IPS DF 4.7 (cell line): ENCODE data around the gene ZNF436.
A peak's percentile ranks its signal among the peaks of the same experiment; 100 is the strongest.
"Not testable (repeated sequence)": the region's sequence is repeated elsewhere in the genome, so short reads cannot be mapped to it uniquely, and the experiment has no call there.

Experiments
- DNase-seq: peaks from one replicate; pipeline ENCODE4 v3.0.0-alpha.2; 2013; ENCODE audit warnings: low spot score; ENCODE audit errors: extremely low read depth

The ZNF436 gene

GRCh38 chr1:23392125-23392855 lies 22.7 kb upstream of the ZNF436 start:
- DNase-seq = no peak

GRCh38 chr1:23389837-23390321 lies 20.2 kb upstream of the ZNF436 start:
- no peak for DNase-seq

- no peak for DNase-seq
Measured at GRCh38 chr1:23387494-23387893, 17.9 kb upstream of the ZNF436 start.

DNA sequence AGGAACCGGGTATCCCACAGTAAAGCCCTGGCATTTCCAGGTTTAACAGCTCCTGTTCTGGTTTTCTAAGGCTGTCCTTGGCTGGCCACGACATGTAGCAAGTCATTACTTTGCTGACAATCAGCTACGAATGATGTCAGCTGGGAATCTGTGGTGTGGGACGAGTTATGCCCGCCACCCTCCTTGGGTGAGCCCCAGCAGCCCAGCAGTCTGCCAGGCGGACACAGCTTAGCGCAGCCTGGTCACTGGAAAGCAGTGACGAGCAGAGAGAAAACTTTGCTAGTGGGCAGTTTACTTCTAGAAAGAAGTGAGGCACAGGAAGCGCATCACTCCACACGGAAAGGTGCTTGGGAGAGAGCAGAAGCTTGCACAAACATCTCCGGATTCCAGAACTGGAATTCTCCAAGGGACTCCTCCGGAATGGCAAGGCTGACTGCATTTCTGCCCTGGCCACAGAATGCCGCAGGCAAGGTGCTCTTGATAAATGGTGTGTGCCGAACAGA lies 15.5 kb upstream of the ZNF436 start:
- DNase-seq = no peak

GRCh38 chr1:23384312-23385058 lies 14.8 kb upstream of the ZNF436 start:
- DNase-seq = no peak

GRCh38 chr1:23383577-23384311 lies 14.1 kb upstream of the ZNF436 start:
- DNase-seq = no peak

GRCh38 chr1:23381233-23381885 lies 11.7 kb upstream of the ZNF436 start:
- no peak for DNase-seq

DNA sequence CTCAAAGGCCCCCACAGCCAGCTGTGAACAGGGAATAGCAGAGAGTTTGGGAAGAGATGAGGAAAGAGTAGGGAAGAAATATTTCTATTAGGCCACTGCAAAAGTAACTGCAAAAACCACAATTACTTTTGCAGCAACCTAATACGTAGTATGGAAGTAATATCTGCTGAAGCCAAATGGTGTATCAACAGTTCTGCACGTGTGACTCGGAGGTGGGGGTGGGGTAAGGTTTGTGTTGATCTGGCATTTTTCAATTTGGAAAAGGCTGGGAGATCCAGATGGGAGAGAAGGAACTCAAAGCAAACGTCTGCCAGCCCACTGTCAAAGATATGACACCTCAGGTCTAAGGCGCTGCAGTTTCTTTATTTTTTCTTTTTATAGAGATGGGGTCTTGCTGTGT lies 11.1 kb upstream of the ZNF436 start:
- no peak for DNase-seq

GRCh38 chr1:23380236-23380635 lies 10.6 kb upstream of the ZNF436 start:
- DNase-seq = not testable (repeated sequence)

- DNase-seq = no peak
Measured at GRCh38 chr1:23376890-23377811, 7.5 kb upstream of the ZNF436 start.

DNA sequence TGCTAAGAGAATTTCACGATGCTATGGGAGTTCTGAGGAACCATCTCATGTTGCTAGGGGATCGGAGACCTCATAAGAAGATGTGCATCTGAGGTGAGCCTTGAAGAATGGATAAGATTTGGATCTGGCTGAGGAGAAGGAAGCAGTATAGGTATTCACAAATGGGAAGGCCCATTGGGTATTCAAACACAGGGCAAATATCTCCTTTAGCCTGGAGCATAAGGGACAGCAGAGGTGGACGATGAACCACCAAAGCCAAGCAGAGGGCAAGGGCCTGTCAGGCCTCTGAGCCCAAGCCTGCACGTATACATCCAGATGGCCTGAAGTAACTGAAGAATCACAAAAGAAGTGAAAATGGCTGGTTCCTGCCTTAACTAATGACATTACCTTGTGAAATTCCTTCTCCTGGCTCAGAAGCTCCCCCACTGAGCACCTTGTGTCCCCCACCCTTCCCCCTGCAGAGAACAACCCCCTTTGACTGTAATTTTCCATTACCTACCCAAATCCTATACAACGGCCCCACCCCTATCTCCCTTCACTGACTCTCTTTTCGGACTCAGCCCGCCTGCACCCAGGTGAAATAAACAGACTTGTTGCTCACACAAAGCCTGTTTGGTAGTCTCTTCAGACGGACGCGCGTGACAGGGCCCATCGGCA lies 4.6 kb upstream of the ZNF436 start:
- not testable (repeated sequence) for DNase-seq

DNA sequence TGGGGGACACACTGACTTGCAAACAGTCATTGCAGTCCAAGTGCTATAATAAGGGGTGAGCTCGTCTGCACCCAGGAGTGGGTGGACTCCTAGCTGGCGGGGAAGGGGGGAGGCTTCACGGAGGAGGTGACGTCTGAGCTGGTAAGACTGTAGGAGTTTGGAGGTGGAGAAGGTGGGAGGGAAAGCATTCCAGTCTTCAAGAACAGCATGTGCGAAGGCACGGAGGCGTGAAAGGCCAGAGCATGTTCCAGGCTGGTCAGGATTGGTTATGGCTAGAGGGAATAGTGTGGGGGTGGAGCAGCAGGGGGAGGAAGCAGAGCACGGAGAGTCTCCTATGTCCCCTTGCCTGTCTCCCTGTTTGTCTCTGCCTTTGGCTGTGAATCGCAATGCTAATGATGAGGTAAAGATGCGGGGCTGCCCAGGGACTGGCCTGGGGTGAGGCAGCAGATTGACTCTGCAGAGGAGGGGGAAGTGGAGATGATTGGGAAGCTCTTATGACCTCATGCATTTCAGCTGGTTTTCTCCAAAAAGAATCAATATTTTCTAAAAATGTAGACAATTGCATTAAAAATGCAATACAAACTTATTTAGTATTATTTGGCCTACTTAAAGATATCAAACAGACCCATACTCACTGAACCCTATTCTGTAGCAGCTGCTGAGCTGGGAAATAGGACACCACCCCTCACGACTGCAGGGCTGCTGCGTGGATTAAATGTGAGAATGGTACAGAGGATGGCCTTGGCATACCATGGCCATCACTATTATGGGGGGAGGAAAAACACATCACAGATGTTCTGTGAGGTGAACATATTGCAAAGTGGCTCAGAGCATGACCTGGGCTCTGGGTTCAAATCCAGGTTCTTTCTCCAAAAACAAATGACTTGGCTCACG lies 2.6 kb upstream of the ZNF436 start:
- no peak for DNase-seq

- no peak for DNase-seq
Measured at GRCh38 chr1:23370709-23371584, 1.3 kb upstream of the ZNF436 start.

GRCh38 chr1:23370330-23370708 lies 683 bp upstream of the ZNF436 start:
- DNase-seq = no peak

GRCh38 chr1:23368562-23369334 lies 888 bp downstream of the ZNF436 start:
- no peak for DNase-seq

DNA sequence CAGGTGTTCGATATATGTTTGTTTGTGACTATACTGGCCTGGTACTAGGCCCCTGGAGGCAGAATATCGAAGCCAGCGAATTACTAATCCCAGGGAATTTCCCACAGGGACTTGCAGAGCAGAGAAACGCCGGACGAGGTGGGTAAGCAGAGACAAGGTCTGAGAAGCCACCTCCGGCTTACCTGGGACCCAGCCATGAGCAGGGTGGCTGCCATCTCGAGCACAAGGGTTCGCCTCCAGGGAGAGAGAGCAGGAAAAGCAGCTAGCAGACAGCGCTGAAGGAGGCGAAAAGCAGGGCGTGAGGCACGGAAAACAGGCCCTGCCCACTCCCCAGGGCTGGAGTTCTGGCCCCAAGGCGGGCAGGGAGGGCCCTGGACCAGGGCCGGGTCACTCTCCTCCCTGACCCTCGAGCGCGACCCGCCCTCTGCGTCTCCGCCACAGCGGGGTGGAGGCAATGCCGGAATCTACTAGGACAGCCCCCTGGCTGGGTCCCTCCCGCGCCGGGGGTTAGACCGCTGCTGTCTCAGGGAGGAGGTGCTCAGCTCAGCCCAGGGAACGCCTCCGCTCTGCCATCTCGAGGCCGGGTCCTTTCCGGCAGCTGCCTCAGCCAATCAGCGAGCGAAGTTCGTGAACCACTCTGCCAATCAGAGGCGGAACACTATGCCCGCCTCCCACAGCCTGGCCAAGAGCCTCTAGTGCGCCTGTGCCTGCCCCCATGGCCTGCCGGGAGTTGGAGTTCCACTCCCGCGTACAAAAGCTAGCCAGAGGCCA lies 1.7 kb downstream of the ZNF436 start:
- peak; percentile 93 for DNase-seq
